GM12878 (cell line): ENCODE data around the gene PACS1. TPM values are rescaled to one million over a fixed set of nuclear protein-coding genes. Genes with fewer than 3 reads are reported as not detected.

Experiments
- ATAC-seq: fragments of 200-7000 bp; cut with Tn5 transposase; 3 replicates; pipeline ENCODE4 v1.9.1; 2020; ENCODE audit warnings: mild to moderate bottlenecking, moderate library complexity
- BruUV-seq: library from RNA; stranded (reverse); fragments of 400-500 nt; replicated peaks from 2 replicates; lab custom pipeline; 2021; lab: Mats Ljungman, UMichigan
- CTCF ChIA-PET: fragments of 300-600 bp; sonication (Branson Sonifier 250); formaldehyde crosslinking; extraction: SDS; loops from one replicate; lab custom pipeline; 2021; ENCODE audit warnings: inconsistent platforms; lab: Yijun Ruan, JAX
- POLR2A ChIA-PET: fragments of 350-600 bp; formaldehyde crosslinking; extraction: SDS; loops from one replicate; lab custom pipeline; 2021; ENCODE audit warnings: inconsistent platforms; lab: Charles Lee
- RAD21 ChIA-PET: fragments of 300-600 bp; sonication (Branson Sonifier 250); formaldehyde crosslinking; loops from one replicate; lab custom pipeline; 2023; ENCODE audit warnings: antibody characterized with exemption; ENCODE audit not compliant: unreplicated experiment; lab: Charles Lee
- SMC1A ChIA-PET: fragments of 300-600 bp; sonication (Branson Sonifier 250); formaldehyde crosslinking; loops from one replicate; lab custom pipeline; 2023; ENCODE audit not compliant: unreplicated experiment, uncharacterized antibody; lab: Charles Lee
- DNase-seq: peaks from one replicate; pipeline ENCODE4 v3.0.0-alpha.2; 2011; ENCODE audit warnings: low read depth, low spot score
- FAIRE-seq: peaks from 3 replicates; lab custom pipeline; 2011; peaks lifted over from hg19 to GRCh38; lab: Jason Lieb, UNC
- H2AFZ ChIP-seq: 2 replicates; pipeline ENCODE4 v1.6.0; 2011; ENCODE audit warnings: low read depth, low read length, control low read depth; ENCODE audit not compliant: control insufficient read depth
- H3K27ac ChIP-seq: 2 replicates; pipeline ENCODE4 v1.5.1; 2011; ENCODE audit warnings: control low read depth; ENCODE audit not compliant: control insufficient read depth, insufficient read depth
- H3K27me3 ChIP-seq, 2 experiments: replicated peaks in 1 of 2; 2 replicates each; pipeline versions ENCODE4 v1.6.0 to v1.6.1; 2011; ENCODE audit warnings: low read length in 1 of 2; ENCODE audit not compliant: control insufficient read depth in 2 of 2, insufficient read depth in 2 of 2
- H3K36me3 ChIP-seq, 2 experiments: 2 replicates each; pipeline ENCODE4 v1.5.1; 2011; ENCODE audit warnings: low read length in 1 of 2; ENCODE audit not compliant: control insufficient read depth in 2 of 2, insufficient read depth in 2 of 2
- H3K4me1 ChIP-seq: 2 replicates; pipeline ENCODE4 v1.6.1; 2011; ENCODE audit warnings: mild to moderate bottlenecking, low read length, moderate library complexity, mixed read lengths; ENCODE audit not compliant: control insufficient read depth, insufficient read depth
- H3K4me2 ChIP-seq: 2 replicates; pipeline ENCODE4 v1.6.0; 2011; ENCODE audit warnings: control low read depth; ENCODE audit not compliant: control insufficient read depth, insufficient read depth
- H3K4me3 ChIP-seq: fragments of 200-600 bp; sonication (generic); 2 replicates; pipeline ENCODE4 v1.5.1; 2016
- H3K79me2 ChIP-seq: 2 replicates; pipeline ENCODE4 v1.6.0; 2011; ENCODE audit warnings: low read length; ENCODE audit not compliant: control insufficient read depth, insufficient read depth
- H3K9ac ChIP-seq: 2 replicates; pipeline ENCODE4 v1.8.0; 2011; ENCODE audit warnings: low read length, control low read depth, mixed read lengths; ENCODE audit not compliant: control insufficient read depth, insufficient read depth
- H3K9me3 ChIP-seq: replicated peaks from 3 replicates; pipeline ENCODE4 v1.5.1; 2011; ENCODE audit warnings: mild to moderate bottlenecking, low read length; ENCODE audit not compliant: control insufficient read depth, insufficient read depth
- H4K20me1 ChIP-seq: 2 replicates; pipeline ENCODE4 v1.6.0; 2011; ENCODE audit not compliant: control insufficient read depth, insufficient read depth
- ASH2L ChIP-seq: fragments of 300-600, 200-600 bp; sonication (generic); IDR thresholded peaks from 2 replicates; pipeline ENCODE4 v1.6.1; 2017; ENCODE audit warnings: low read depth, mild to moderate bottlenecking, borderline replicate concordance
- CBX5 ChIP-seq: sonication (generic); IDR thresholded peaks from 2 replicates; pipeline ENCODE4 v1.6.1; 2016; ENCODE audit warnings: low read depth, moderate library complexity, mild to moderate bottlenecking, inconsistent platforms
- ESRRA ChIP-seq: IDR thresholded peaks from 2 replicates; pipeline ENCODE4 v1.6.1; 2012; ENCODE audit warnings: mild to moderate bottlenecking, low read length, improper control_type of control experiment
- MEF2A ChIP-seq: IDR thresholded peaks from 2 replicates; pipeline ENCODE4 v1.6.1; 2011; ENCODE audit warnings: low read depth, mild to moderate bottlenecking, low read length, moderate library complexity; ENCODE audit not compliant: insufficient read depth
- RAD51 ChIP-seq: fragments of 450-650 bp; IDR thresholded peaks from 2 replicates; pipeline ENCODE4 v1.6.1; 2016; ENCODE audit warnings: moderate library complexity, mild to moderate bottlenecking, inconsistent platforms
- SMC3 ChIP-seq: IDR thresholded peaks from 2 replicates; pipeline ENCODE4 v1.6.1; 2011; ENCODE audit warnings: low read length, improper control_type of control experiment, borderline replicate concordance
- SPI1 ChIP-seq: IDR thresholded peaks from 2 replicates; pipeline ENCODE4 v1.6.1; 2011; ENCODE audit warnings: low read depth, mild to moderate bottlenecking, low read length, moderate library complexity, borderline replicate concordance; ENCODE audit not compliant: insufficient read depth
- SREBF1 ChIP-seq: IDR thresholded peaks from 2 replicates; pipeline ENCODE4 v1.6.1; 2012; ENCODE audit warnings: mild to moderate bottlenecking, low read length
- ZZZ3 ChIP-seq: IDR thresholded peaks from 2 replicates; pipeline ENCODE4 v1.6.1; 2011; ENCODE audit warnings: low read depth; ENCODE audit not compliant: control insufficient read depth, insufficient read length
- WGBS: methylation state at CpG from one replicate; pipeline ENCODE4 v1.1.6; 2016; ENCODE audit warnings: low lambda C conversion rate; ENCODE audit not compliant: insufficient replicate concordance, insufficient coverage; ENCODE audit errors: missing lambda C conversion rate; 5-methylcytosine and 5-hydroxymethylcytosine counted together
- in situ Hi-C: fragments of 300-500 bp; cut with MboI; formaldehyde crosslinking; loops from 9 replicates; pipeline ENCODE4 v1.14.3; 2018; ENCODE audit warnings: mixed read lengths
- intact Hi-C: fragments of 100-400 bp; cut with micrococcal nuclease; formaldehyde crosslinking; loops from one replicate; pipeline ENCODE4 v1.14.2; 2022; ENCODE audit not compliant: unreplicated experiment
- polyA plus RNA-seq, 11 experiments: library from polyadenylated mRNA; depleted of rRNA in 4 of 11; unstranded in 6 of 11; stranded (reverse) in 5 of 11; fragments of >200 nt; fragmentation: Nextera tagmentation in 4 of 11; fragmentation: Illumina TruSeq in 1 of 11; extraction: Ambion mirVana in 4 of 11; extraction: Trizol in 1 of 11; gene quantifications; 1 replicate in 1 of 11; 2 replicates in 10 of 11; pipeline versions ENCODE4 v1.2.1 to v1.2.3, GENCODE V29; 2011 to 2016; ENCODE audit warnings: inconsistent platforms in 2 of 11, missing spikeins in 2 of 11, low read depth in 1 of 11
- total RNA-seq, 4 experiments: library from RNA; depleted of rRNA in 3 of 4; stranded (reverse); fragments of >200 nt in 3 of 4; fragmentation: Illumina TruSeq in 1 of 4; extraction: Trizol in 1 of 4; gene quantifications; 2 replicates each; pipeline versions ENCODE4 v1.2.1 to v1.2.3, GENCODE V29; 2013 to 2021
- TF ChIP-seq, protein P1 (sequence below): fragments of 450-650 bp; IDR thresholded peaks from 2 replicates; pipeline ENCODE4 v1.6.1; 2016; ENCODE audit warnings: mild to moderate bottlenecking

Gene PACS1
- total and polyA plus RNA-seq, 10 of the 15 experiments (the other 5 are each of a cell fraction or from before 2014, with no cell fraction given) = 1.1 to 74.3 (median 17.9) TPM

DNA sequence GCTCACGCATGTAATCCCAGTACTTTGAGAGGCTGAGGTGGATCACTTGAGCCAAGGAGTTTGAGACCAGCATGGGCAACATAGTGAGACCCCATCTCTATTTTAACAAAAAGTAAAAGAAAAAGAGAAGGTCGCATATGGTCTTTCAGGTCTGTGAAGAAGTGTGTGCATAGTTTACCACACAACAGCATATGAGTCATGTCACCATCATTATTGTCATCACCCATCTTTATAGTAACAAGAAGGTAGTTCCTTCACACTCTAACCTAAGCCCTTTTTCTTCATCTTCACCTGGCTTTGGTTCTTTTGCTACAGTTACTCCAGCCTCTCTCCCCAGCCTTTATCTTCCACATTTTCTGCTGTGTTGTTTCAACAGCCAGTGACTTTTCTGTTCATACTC, 39.2 kb downstream of the PACS1 start:
- no peak for ATAC-seq
- CTCF ChIA-PET = interaction anchor here (2.3 to 2.6 kb wide), 2 partner anchors 40 to 65 kb away, joined by 8 to 9 read pairs; no protein-coding TSS in a partner anchor

More for the DNA sequence above, 39.2 kb downstream of the PACS1 start:
- Histone ChIP-seq H3K4me1 (peaks cover 66% of the 10 kb centered on the region), H2AFZ (no peak overlapping the region), H3K27me3 (no peaks in the 10 kb centered on the region), H3K4me2 (no peak overlapping the region), H4K20me1 (no peaks in the 10 kb centered on the region), H3K4me3 (no peak overlapping the region), H3K79me2 (peaks cover 53% of the 10 kb centered on the region), H3K9me3 (no peaks in the 10 kb centered on the region), H3K36me3 (peaks cover 0 to 7% of the 10 kb centered on the region in 2 experiments; a peak in 2 of 4 replicates), H3K9ac (no peak overlapping the region), H3K27ac (no peak overlapping the region)
- TF ChIP-seq SMC3 = no peak
- TF ChIP-seq, protein P1, sequence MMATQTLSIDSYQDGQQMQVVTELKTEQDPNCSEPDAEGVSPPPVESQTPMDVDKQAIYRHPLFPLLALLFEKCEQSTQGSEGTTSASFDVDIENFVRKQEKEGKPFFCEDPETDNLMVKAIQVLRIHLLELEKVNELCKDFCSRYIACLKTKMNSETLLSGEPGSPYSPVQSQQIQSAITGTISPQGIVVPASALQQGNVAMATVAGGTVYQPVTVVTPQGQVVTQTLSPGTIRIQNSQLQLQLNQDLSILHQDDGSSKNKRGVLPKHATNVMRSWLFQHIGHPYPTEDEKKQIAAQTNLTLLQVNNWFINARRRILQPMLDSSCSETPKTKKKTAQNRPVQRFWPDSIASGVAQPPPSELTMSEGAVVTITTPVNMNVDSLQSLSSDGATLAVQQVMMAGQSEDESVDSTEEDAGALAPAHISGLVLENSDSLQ = no peak
- no peak for TF ChIP-seq SPI1
- TF ChIP-seq CBX5 = no peak
- no peak for TF ChIP-seq SREBF1
- no peak for TF ChIP-seq ESRRA
- TF ChIP-seq RAD51 = no peak
- no peak for TF ChIP-seq ASH2L
- TF ChIP-seq MEF2A = no peak
- TF ChIP-seq ZZZ3 = no peak
- in situ Hi-C loops (no loop called here), intact Hi-C loops (no loop called here)
- ChIA-PET POLR2A (interaction anchor here (0.7 to 1.7 kb wide), 4 partner anchors 8 to 41 kb away, joined by 3 to 5 read pairs (median 3); no protein-coding TSS in a partner anchor), RAD21 (interaction anchor here (1.0 kb wide), 1 partner anchor 21 kb away, joined by 4 read pairs; no protein-coding TSS in a partner anchor), SMC1A (interaction anchor here (1.0 to 14.6 kb wide), 2 partner anchors 35 to 64 kb away, joined by 7 to 265 read pairs; partner anchors contain the start of gene PACS1)
- FAIRE-seq (no peak), DNase-seq (no peak)
- WGBS = 50% methylated on average over 2 of the region's 2 CpGs
- no TSS peak for BruUV-seq
